ENCODE results near the gene MAEA. TPM values are rescaled to one million over a fixed set of nuclear protein-coding genes. Genes with fewer than 3 reads are reported as not detected.

MAEA gene
- total RNA-seq, 1 donor, result 70.6 TPM

DNA sequence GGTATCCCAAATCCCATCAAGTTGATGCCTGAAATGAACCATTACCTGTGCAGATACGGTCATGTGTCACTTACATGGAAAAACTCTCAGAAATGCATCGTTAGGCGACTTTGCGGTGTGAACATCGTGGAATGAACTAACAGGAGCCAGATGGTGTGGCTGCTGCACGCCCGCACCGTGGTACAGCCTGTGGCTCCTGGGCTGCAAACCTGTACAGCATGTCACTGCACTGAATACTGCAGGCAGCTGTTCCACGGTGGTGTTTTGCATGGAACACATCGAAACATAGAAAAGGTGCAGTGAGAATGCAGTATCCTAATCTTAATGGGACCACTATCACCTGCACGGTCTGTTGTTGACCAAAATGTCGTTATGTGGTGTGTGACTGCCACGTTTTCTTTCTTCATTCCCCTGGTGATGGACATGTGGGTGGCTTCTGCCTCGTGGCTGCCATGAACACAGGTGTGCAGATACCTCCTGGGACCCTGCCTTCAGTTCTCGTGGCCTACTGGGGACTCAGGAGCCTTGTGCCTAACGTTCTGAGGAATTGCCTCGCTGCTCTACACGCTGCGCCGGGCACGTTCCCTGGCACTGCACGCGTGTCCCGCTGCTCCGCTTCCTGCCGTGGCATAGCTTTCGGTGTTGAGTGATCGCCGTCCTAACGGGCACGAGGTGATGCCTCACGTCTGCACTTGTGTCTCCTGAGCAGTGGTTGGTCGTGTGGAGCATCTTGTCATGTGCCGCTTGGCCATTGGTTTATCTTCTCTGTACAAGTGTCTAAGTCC lies 18.5 kb downstream of the MAEA start:
- Histone ChIP-seq H3K4me2 (ENCODE audit: insufficient read depth, low read length) (peak overlapping the region; percentile 90), H3K79me2 (ENCODE audit: insufficient read depth, low read length) (peaks cover 93% of the 10 kb centered on the region), H4K20me1 (ENCODE audit: insufficient read depth, low read length) (peaks cover 35% of the 10 kb centered on the region), H3K36me3 (ENCODE audit: insufficient read depth, low read length) (peaks cover 13% of the 10 kb centered on the region), H3K4me1 (ENCODE audit: insufficient read depth, low read length) (peaks cover 19% of the 10 kb centered on the region), H3K4me3 (ENCODE audit: insufficient read depth, low read length) (no peak overlapping the region), H2AFZ (ENCODE audit: low read length) (no peak overlapping the region), H3K9me3 (ENCODE audit: low read depth, low read length) (no peaks in the 10 kb centered on the region), H3K27me3 (ENCODE audit: insufficient read depth, low read length) (no peaks in the 10 kb centered on the region), H3K27ac (ENCODE audit: low read depth, low read length) (no peak overlapping the region)
- DNase-seq (ENCODE audit: insufficient read length, low spot score, missing footprints), result peak; percentile 71
- TF ChIP-seq, protein P1, sequence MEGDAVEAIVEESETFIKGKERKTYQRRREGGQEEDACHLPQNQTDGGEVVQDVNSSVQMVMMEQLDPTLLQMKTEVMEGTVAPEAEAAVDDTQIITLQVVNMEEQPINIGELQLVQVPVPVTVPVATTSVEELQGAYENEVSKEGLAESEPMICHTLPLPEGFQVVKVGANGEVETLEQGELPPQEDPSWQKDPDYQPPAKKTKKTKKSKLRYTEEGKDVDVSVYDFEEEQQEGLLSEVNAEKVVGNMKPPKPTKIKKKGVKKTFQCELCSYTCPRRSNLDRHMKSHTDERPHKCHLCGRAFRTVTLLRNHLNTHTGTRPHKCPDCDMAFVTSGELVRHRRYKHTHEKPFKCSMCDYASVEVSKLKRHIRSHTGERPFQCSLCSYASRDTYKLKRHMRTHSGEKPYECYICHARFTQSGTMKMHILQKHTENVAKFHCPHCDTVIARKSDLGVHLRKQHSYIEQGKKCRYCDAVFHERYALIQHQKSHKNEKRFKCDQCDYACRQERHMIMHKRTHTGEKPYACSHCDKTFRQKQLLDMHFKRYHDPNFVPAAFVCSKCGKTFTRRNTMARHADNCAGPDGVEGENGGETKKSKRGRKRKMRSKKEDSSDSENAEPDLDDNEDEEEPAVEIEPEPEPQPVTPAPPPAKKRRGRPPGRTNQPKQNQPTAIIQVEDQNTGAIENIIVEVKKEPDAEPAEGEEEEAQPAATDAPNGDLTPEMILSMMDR (IDR thresholded peaks at IDR 0.05; ENCODE audit: extremely low read depth, low read depth, low read length), result no peak

DNA sequence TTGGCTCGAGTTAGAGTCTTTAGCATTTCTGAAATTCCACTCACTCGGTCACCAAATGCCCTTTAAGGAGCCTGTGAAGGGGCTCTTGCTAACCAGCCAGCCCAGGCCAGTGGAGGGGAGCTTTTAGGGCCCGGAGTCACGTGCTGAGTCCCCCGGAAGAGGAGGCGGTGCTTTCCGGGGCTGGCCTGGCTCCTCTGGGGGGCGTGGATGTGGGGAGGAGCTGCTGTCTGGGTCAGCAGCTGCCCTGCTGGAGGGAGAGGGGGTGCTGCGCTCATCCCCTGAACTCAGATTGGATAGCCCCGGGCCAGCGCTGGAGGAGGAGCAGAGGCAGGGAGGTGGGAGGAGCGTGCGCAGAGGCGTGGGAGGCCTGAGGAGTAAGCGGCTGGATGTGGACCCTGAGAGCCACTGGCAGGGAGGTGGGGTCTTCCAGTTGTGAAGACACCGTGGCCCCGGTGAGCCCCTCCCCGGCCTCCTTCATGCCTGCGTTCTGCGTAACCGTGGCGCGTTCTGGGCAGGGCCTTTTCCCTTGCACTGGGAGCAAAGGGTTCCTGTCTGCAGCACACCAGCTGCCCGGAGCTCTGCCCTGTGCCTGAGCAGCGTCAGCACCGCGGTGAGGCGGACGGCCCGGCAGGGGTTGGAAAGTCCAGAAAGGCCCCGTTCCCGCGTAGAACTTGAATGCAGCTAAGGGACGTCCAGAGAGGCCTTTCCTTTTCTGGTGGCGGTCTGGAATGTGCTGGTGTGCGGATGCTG lies 19.7 kb downstream of the MAEA start:
- peak; percentile 100 for DNase-seq (ENCODE audit: insufficient read length, low spot score, missing footprints)
- TF ChIP-seq, protein P1 (IDR thresholded peaks at IDR 0.05; ENCODE audit: extremely low read depth, low read depth, low read length), result no peak

DNA sequence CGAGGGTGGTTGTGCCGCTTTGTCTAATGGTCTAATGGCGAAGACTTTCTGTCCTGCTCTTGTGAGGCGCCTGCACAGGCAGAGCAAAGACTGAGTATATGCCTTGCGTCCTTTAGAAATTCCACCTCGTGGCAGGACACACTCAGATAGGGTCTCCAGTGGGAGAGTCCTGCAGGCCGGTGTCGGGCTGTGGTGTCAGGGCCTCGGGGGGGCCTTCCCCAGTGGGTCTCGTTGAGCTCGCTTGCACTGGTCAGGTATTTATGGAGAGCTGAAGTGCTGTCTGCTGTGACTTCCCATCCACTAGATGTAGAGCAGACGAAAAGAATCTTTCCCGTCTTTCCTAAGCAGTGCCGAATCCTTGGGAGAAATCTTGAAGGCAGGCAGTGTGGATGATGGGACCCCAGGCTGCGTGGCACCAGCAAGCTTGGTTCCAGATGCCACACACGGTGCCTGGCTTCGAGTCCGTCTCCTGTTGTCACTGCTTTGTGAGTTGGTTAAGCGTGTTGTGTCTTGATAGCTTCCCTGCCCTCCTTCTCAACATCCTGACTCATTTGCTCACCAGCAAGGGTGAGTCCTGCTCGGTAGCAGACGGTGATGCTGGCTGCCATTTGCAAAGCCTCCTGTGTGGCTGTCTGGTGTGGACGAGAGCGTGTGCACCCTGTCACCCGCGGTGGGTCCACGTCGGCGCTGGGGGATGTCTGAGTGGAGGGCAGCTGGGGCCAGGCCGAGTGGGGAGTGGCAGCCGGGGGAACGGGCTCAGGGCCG lies 20.5 kb downstream of the MAEA start:
- Histone ChIP-seq H3K27me3 (ENCODE audit: insufficient read depth, low read length) (no peaks in the 10 kb centered on the region), H3K79me2 (ENCODE audit: insufficient read depth, low read length) (peaks cover 91% of the 10 kb centered on the region), H3K4me1 (ENCODE audit: insufficient read depth, low read length) (peaks cover 19% of the 10 kb centered on the region), H4K20me1 (ENCODE audit: insufficient read depth, low read length) (peaks cover 41% of the 10 kb centered on the region), H2AFZ (ENCODE audit: low read length) (no peak overlapping the region), H3K9me3 (ENCODE audit: low read depth, low read length) (no peaks in the 10 kb centered on the region), H3K36me3 (ENCODE audit: insufficient read depth, low read length) (peaks cover 29% of the 10 kb centered on the region), H3K4me3 (ENCODE audit: insufficient read depth, low read length) (peak overlapping the region; percentile 68), H3K27ac (ENCODE audit: low read depth, low read length) (peak overlapping the region; percentile 49), H3K4me2 (ENCODE audit: insufficient read depth, low read length) (peak overlapping the region; percentile 90)
- DNase-seq (ENCODE audit: insufficient read length, low spot score, missing footprints), result peak; percentile 87
- TF ChIP-seq, protein P1 (IDR thresholded peaks at IDR 0.05; ENCODE audit: extremely low read depth, low read depth, low read length), result no peak

More for the DNA sequence above, 19.7 kb downstream of the MAEA start:
- Histone ChIP-seq H3K36me3 (ENCODE audit: insufficient read depth, low read length) (peaks cover 22% of the 10 kb centered on the region), H3K27me3 (ENCODE audit: insufficient read depth, low read length) (no peaks in the 10 kb centered on the region), H3K79me2 (ENCODE audit: insufficient read depth, low read length) (peaks cover 92% of the 10 kb centered on the region), H3K4me2 (ENCODE audit: insufficient read depth, low read length) (peak overlapping the region; percentile 90), H4K20me1 (ENCODE audit: insufficient read depth, low read length) (peaks cover 36% of the 10 kb centered on the region), H3K9me3 (ENCODE audit: low read depth, low read length) (no peaks in the 10 kb centered on the region), H3K4me1 (ENCODE audit: insufficient read depth, low read length) (peaks cover 19% of the 10 kb centered on the region), H2AFZ (ENCODE audit: low read length) (peak overlapping the region; percentile 27), H3K27ac (ENCODE audit: low read depth, low read length) (peak overlapping the region; percentile 66), H3K4me3 (ENCODE audit: insufficient read depth, low read length) (peak overlapping the region; percentile 68)
